Stimulated activated CD4-positive, alpha-beta T cell treated with anti-CD3 and anti-CD28 coated beads, Interleukin-2, amount 100 ng/mL, for 4 hours (primary cell): Measurements from ENCODE around the gene PANK4.
A peak's percentile ranks its signal among the peaks of the same experiment; 100 is the strongest.
"Not testable (repeated sequence)": the region's sequence is repeated elsewhere in the genome, so short reads cannot be mapped to it uniquely, and the experiment has no call there.

Experiments
- DNase-seq: peaks from one replicate; pipeline ENCODE4 v3.0.0-alpha.2; 2020; ENCODE audit warnings: low read depth

PANK4 gene

DNA sequence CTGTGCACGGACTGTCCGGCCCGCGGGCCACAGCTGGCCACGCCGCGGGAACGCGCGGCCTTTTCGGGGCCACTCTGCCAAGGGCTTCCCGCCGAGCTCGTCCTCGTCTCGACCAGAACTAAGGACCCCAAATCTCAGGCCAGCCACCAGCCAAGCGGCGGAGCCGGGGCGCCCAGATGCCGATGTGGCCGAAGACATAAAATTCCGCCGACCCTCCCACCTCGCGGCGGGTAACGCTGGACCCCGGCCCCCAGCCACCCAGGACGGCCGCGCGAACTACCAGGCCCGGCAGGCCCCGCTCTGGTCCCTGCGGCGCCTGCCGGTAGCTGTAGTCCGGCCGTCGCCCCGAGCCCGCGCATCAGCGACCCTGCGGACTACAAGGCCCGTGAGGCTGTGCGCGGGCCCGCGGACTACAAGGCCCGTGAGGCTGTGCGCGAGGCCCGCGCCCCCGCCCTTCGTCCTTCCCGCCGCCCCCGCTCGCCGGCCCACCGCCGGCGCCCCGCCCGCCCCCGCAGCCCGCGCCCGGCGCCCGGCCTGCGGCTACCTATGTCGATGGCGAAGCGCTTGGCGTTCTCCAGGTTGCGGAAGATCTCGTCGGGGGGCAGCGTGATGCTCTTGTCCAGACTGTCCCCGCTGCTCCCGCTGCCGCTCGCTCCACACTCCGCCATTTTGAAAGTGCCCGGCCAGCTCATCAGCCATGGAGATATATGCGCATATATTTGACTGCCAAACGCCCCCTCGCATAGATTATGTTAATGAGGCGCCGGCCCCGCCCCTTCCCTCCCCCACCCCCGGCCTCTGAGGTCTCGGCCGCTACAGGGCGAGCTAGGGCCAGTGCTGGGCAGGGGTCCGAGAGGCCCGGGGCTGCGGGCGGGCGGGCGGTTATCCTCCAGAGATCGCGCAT lies at the start of gene PANK4:
TSS of gene PANK4 (minus strand) at position 677 of the 904 bp plus-strand sequence. CDS start at position 668, 9 bp downstream.
- DNase-seq, result peak; percentile 86

DNA sequence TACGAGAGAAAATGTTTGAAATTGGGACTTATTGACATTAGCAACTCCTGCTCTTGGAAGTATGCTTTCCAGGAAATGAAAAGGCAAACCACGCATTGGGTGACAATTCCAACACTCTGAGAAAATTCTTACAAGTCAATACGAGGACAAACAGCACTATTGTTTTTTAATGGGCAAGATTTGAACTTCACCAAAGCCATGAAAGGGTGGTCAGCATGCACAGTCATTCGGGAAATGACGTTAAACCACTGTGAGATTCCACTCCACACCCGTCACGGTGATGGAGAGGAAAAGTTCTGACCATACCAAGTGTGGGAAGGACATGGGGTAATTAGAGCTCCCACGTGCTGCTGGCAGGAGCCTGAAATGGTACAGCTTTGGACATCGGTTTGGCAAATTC lies 48.0 kb upstream of the PANK4 start:
- DNase-seq, result no peak

DNA sequence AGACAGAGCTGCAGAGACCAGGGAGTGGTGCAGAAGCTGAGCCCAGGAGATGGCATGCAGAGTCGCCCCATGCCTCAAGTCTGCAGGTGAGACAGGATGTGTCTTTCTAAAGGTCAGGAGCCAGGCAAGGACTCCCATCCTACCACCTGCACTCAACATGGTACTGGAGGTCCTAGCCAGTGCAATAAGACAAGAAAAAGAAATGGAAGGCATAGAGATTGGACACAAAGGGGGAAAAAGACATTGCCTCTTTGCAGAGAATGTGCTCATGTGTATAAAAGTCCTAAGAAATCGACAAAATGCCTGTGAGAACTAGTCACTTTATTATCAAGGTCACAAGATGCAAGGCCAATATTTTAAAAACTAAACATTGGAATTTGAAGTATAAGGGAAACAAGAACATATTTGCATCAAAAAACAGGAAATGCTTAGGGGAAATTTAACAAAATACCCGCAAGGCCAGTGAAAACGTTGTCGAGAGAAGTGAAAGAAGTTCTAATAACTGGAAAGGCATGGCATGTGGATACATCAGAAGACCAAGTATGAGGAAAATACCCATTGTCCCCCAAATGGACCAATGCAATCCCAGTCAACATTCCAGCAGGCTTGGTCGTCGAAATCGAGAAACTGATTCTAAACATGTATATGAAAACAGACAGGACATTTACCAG lies 47.0 kb upstream of the PANK4 start:
- DNase-seq, result no peak

DNA sequence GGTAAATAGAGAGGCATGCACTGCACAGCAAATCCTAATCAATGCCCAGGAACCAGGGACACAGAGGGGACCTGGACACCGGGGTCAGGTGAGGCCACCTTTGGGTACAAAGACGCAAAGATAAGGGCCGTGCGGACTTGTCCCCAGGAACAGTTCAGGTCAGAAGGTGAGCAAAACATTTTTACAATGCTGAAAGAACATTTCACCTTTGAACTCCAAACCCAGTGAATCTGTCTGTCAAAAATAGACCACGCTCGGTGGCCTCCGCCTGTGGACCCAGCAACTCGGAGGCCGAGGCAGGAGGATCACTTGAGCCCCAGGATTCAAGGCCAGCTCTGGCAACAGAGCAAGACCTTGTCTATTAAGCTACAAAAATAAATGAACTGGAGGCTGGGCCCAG lies 45.0 kb upstream of the PANK4 start:
- DNase-seq, result no peak

DNA sequence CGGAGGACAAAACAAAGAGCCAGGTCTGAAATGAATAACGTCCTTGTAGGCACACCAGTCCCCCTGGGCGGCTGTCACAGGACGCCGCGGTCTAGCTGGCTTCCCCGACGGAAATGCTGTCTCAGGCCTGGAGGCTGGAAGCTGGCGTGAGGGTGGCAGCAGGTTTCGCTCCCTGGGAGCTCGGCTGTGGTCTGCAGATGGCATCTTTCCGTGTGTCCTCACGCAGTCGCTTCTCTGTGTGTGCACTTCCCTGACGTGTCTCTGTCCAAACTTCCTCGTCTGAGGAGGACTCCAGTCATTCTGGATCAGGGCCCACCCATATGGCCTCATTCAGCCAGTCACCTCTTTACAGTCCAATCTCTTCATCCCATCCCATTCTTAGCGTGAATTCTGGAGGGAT lies 43.9 kb upstream of the PANK4 start:
- DNase-seq, result no peak

DNA sequence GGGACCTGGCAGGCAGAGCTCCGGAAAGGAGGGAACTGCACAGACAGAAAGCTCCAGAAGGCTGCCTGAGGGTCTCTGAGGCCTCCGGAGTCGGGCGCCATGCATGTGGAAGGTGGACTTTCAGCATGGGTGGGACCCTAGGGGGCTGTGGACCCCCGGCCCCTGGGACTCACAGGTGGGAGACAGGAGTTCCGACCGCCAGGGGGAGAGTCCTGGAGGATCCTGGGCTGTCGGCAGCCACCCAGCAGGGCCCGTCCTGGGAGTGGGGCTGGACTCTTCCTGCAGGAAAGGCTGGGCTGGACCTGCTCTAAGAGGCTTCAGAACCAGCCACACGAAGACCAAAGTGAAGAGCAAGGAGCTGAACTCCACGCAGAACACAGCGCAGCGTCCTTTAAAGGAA lies 43.3 kb upstream of the PANK4 start:
- not testable (repeated sequence) for DNase-seq

DNA sequence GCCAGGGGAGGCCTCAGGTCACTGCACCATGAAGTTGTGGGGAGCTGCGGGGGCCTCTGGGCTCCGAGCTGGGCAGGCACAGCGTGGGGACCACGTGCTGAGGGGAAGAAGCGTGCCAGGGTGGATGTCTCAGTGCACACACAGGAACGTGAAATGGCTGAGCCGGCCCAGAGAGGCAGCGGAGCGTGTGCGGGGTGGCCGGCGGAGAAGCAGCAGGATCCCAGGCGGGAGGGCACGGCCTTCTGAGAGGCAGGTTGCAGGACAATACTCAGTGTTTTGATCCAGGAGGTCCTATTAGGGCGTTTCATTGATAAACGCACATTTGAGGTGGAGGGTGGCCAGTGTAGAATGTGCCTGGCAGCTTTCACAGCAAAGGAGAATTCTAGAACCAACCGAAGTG lies 42.7 kb upstream of the PANK4 start:
- DNase-seq, result no peak

DNA sequence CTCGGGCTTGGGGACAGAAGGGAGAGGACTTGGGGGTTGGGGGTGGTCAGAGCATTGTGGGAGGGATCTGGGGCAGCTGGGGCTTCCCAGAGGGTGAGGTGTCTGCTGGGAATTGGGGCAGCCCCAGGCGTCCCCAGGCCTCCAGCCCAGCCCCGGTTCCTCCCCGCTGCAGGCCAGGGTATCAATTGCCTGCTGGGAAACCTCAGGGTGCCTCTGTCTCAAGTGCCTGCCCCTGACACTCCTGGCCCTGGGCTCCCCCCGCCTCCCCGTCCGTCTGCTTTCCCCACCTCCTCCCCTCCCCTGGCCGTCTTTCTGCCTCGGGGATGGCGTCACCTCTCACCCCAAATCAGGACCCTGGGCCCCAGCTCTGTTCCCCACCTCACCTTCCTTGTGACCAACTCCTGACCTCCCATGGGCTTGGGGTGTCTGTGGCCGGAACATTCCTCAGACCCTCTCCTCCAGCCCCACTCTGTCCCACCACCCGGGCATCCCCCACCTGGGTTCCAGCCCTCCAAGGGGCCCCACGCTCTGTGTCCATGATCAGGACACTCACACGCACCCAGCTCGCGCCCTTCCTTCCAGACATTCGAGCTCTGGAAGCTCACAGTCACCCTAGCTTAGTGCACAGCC lies 41.9 kb upstream of the PANK4 start:
- DNase-seq, result not testable (repeated sequence)

DNA sequence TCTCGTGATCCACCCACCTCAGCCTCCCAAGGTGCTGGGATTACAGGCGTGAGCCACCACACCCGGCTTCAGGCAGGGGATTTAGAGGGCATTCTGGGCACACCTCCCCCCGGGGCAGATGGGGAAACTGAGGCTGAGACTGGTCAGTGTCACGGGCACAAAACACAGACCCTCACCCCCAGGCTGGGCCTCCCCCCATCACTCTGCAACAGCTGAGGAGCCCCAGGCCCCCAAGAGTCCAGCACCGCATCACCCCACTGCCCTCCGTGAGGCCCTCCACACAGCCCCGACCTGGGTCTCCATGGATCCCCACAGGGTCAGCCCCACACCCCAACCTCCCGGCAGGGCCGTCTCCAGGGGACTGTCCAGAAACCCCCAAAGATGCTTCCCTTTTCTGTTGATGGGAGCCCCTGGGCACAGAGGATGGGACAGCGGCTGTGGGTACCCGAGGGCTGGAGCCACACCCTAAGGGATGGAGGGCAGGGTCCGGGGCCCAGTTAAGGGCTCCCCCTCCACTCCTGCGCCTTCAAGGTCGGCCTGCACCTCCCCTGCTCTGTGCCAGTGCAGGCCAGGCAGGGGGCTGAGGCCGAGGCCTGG lies 40.8 kb upstream of the PANK4 start:
- no peak for DNase-seq

DNA sequence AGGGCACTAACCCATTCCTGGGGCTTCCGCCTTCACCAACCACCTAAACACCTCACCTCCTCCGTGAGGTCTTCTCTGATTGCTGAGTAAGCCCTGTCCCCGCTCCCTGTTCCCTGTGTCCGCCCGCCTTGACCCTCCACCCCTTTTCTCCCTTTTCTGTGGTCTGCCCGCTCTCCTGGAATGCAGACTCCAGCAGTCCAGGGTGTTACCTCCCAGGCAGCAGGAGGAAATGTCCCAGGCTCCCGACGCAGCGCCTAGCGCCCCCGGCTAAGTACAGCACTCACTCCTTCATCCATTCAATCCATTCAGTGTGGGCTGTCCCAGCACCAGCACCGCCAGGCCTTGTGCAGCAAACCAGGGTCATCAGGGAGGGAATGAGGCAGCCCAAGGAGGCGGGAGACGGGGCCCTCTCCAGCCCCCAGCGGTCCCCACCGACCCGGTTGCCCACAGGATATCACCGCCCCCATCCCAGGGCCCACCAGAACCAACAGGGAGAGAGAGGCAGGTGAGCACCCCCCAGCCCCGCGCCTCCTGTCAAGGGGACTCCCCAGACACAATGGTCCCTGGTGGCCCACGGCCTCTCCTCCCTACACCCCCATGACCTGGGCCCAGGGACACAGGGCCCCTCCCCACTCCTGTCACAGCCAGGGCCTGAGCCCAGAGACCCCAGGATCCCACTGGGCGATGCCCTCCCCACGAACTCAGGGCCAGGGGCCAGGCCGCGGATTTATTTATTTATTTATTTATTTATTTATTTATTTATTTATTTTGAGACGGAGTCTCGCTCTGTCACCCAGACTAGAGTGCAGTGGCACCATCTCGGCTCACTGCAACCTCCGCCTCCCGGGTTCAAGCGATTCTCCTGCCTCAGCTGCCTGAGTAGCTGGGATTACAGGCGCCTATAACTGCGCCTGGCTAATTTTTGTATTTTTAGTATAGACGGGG lies 40.0 kb upstream of the PANK4 start:
- DNase-seq, result no peak

DNA sequence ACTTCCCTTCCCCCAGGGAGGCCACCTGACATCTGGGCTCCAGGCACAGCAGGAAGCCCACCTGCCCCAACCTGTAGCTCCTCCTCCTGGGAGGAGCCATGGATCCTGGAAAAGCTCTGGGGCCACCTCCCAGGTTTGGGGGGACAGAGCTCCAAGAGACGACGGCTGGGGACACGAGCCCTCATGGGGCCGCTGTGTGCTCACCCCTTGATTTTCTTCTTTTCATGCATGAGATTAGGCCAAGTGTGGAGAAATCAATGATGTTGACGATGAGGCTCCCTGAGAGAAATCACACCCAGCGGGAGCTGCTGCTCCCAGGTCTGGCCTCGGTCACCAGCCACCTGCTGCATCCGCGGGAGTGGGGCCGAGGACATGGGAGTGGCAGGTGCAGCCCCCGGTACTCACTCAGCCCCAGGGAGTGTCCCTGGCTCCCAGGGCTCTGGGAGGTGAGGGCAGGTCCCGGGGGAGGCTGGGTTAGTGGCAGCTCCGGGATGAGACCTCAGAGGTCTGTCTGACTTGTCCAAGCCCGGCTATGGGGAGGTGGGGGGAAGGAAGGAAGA lies 38.5 kb upstream of the PANK4 start:
- DNase-seq, result no peak

DNA sequence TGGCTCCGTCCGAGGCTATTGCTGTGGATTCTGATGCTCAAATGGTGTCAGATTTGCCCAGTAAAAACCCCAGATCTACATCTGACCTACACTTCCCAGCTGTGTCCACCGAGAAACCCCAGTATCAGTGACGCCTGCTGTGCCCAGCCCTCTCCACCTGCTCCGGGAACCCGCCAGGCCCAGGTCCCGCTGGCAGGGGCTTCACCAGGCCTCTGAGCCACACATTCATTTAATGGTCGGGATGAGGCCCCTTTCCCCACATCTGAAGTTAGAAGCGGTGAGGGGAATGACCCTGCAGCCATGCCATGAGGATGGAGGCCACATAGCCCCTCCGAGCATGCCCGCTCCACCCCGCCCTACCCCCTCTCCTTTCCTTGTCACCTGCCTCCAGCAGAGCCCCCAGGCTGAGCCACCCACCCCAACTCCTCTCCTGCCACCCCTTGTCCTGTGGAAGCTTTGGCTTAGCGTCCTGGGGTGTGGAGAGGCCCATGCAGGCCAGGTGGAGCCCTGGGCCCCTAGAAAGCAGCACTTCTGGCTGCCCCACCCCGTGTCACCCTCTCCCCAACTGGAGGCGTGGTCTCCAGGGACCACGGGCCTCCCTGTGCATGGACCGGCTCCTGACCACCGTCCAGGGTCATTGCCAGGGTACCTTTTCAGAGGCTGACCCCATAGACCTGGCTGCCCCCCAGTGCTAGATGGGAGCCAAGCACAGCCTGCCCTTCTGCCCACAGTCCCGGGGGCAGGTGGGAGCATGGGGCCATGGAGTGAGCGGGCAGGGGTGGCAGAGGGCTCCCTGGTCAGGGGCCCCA lies 37.8 kb upstream of the PANK4 start:
- DNase-seq, result no peak

DNA sequence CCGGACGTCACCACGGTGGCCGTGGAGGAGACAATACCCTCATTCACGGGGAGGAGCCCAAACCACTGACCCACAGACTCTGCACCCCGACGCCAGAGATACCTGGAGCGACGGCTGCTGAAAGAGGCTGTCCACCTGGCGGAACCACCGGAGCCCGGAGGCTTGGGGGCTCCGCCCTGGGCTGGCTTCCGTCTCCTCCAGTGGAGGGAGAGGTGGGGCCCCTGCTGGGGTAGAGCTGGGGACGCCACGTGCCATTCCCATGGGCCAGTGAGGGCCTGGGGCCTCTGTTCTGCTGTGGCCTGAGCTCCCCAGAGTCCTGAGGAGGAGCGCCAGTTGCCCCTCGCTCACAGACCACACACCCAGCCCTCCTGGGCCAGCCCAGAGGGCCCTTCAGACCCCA lies 36.8 kb upstream of the PANK4 start:
- DNase-seq, result no peak

DNA sequence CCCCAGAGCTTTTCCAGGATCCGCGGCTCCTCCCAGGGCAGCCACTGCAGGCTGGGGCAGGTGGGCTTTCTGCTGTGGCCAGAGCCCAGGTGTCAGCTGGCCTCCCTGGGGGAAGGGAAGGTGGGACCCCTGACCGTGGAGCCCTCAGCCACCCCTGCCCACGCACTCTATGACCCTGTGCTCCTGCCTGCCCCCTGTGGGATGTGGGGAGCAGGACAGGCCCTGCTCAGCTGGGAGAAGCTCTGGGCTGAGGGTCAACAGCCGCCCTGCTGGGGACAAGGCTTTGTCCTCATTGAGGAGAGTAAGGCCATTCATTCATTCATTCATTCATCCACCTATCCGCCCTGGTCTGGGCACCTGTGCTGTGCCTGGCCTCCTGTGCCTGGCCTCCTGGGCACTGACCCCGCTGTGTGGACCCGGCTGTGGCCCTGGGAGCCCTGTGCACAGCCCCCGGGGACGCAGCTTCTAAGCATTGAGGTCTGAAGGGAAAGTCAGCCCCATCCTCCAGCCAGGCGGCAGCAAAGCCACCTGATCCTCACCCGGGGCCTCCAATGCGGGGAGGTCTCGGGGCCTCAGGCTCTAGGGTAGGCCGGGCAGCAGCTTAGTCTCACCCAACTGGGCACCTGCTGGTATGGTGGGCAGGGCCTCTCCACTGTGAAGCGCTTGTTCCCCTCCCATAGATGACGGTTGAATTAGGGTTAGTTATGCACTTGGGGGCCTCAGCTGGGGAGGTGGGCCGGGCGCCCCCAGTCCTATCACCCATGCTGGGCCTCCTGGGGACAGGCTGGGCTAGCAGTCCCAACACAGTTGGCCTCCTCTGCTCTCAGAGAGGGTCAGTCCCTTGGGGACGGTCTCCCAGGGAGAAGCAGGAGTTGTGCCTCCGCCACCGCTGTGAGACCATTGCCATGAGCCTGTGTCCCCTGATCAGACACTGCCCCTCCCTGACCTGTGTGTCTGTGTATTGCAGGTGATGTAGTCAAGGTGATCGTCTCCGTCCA lies 35.8 kb upstream of the PANK4 start:
- no peak for DNase-seq

DNA sequence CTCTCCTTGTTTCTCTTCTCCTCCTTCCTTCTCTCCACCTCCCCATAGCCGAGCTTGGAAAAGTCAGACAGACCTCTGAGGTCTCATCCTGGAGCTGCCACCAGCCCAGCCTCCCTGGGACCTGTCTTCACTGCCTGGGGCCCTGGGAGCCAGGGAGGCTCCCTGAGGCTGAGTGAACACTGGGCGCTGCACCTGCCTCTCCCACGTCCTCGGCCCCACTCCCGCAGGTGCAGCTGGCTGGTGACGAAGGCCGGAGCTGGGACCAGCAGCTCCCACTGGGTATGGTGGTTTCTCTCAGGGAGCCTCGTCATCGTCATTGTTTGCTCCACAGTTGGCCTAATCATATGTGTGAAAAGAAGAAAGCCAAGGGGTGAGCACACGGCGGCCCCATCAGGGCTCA lies 35.0 kb upstream of the PANK4 start:
- DNase-seq, result no peak

DNA sequence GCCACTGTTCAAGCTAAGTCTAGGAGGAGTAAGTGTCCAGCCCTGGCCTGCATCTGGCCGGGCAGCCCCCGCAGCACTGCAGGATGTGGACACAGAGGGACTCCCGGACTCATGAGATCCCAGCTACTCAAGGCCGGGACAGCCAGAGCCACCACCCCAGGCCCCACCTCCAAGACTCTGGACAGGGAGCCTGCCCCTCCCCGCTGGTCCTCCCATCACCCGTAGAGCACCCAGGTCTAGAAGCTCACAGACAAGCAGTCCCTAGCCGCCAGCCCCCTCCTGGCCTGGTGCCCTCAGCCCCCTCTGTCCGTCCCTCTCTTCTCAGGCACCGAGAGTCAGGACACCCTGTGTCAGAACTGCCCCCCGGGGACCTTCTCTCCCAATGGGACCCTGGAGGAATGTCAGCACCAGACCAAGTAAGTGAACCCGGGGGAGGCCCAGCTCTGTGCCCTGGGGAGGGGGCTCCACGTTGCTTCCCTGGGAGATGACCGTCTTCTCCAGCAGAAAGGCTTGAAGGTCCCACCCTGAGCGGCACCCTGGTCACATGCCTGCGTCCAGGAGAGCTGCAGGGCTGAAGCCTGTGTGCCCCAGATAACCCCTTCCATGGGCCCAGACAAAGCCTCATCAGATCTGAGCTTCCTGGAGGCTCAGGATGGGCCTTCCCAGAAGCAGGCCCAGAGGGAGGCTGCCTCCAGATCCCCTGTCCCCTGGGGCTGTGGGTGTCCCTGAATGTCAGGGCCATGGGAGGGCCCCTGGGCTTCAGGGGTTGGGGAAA lies 34.1 kb upstream of the PANK4 start:
- DNase-seq, result no peak

DNA sequence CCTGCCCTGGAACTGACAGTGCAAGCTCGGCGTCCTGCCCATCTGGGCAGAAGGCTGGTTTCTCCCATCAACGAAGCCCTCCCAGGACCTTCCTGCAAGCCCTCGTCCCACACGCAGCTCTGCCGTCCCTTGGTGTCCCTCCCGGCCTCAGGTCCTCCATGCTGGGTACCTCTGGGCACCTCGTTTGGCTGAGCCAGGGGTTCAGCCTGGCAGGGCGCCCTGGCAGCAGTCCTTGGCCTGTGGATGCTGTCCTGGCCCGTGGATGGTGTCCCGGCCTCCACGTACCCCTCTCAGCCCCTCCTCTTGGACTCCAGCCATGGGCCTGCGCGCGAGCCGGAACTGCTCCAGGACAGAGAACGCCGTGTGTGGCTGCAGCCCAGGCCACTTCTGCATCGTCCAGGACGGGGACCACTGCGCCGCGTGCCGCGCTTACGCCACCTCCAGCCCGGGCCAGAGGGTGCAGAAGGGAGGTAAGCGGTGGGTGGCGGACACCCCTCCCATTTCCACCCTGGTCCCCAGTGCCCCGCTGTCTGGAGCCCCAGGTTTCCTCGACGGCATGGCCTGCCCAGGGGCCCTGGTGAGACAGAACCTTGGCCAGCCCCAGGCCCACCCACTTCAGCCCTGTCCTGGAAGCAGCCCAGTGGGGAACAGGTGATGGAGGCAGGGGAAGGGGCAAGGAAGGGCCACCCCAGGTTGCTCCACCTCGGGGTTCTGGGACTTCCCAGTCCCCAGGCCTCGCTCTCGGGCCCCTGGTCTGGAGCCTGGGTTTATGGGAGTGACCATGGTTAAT lies 33.3 kb upstream of the PANK4 start:
- DNase-seq, result no peak
